ENCODE measurements around the gene KCNJ5. TPM values are rescaled to one million over a fixed set of nuclear protein-coding genes. Genes with fewer than 3 reads are reported as not detected.

KCNJ5 gene
- polyA plus RNA-seq, 1 donor (not counting 4 experiments of a cell fraction or from before 2014, with no cell fraction given): 0.59 TPM

DNA sequence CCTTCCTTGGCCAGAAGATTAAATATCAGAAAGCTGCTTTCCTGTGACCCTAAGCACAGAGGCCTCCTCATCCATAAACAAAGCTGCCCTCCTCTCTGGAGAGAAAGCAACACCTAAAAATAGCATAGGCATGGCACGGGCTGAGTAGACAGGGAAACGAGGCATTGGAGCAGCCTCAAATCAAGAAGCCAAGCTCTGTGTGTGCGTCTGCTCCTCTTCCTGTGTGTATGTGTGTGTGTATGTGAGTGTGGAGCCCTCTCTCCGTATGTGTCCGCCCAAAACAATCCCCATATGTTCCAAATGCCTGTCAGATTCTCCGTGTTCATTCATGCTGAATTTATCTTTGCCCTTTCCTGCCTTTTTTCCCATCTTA is 24.0 kb downstream of the KCNJ5 start:
- H2AFZ ChIP-seq (ENCODE audit: control insufficient read depth, low read length): peak overlapping the region; percentile 20
- dilution Hi-C loops (cut with MboI; ENCODE audit: extremely low pct_ligation_motif_present, low sequenced_read_pairs): no loop called here
- H3K4me3 ChIP-seq (ENCODE audit: control insufficient read depth in 2 of 3, extremely low read depth in 1 of 3, insufficient read depth in 2 of 3, low read depth in 1 of 3, low read length in 3 of 3): no peak overlapping the region
- FAIRE-seq: no peak
- no peak overlapping the region for H3K27ac ChIP-seq (ENCODE audit: control insufficient read depth, insufficient read depth, low read length)
- no peak overlapping the region for H3K4me2 ChIP-seq (ENCODE audit: control insufficient read depth, extremely low read depth, insufficient read depth, low read depth, low read length)
- TF ChIP-seq, protein P1, sequence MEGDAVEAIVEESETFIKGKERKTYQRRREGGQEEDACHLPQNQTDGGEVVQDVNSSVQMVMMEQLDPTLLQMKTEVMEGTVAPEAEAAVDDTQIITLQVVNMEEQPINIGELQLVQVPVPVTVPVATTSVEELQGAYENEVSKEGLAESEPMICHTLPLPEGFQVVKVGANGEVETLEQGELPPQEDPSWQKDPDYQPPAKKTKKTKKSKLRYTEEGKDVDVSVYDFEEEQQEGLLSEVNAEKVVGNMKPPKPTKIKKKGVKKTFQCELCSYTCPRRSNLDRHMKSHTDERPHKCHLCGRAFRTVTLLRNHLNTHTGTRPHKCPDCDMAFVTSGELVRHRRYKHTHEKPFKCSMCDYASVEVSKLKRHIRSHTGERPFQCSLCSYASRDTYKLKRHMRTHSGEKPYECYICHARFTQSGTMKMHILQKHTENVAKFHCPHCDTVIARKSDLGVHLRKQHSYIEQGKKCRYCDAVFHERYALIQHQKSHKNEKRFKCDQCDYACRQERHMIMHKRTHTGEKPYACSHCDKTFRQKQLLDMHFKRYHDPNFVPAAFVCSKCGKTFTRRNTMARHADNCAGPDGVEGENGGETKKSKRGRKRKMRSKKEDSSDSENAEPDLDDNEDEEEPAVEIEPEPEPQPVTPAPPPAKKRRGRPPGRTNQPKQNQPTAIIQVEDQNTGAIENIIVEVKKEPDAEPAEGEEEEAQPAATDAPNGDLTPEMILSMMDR (optimal IDR thresholded peaks at IDR 0.05 in 1 of 3, IDR thresholded peaks at IDR 0.05 in 1 of 3, conservative IDR thresholded peaks at IDR 0.05 in 1 of 3; ENCODE audit: extremely low read depth in 1 of 3, insufficient read depth in 2 of 3, low read length in 3 of 3): no peak
- no peak for TF ChIP-seq EZH2 (IDR thresholded peaks at IDR 0.05; ENCODE audit: low read length)
- H3K4me1 ChIP-seq (ENCODE audit: control insufficient read depth, extremely low read depth, insufficient read depth, low read length): peaks cover 16% of the 10 kb centered on the region
- no peaks in the 10 kb centered on the region for H3K79me2 ChIP-seq (ENCODE audit: control insufficient read depth, insufficient read depth, low read length)
- H4K20me1 ChIP-seq (ENCODE audit: control insufficient read depth, extremely low read depth, insufficient read depth, low read length): no peaks in the 10 kb centered on the region
- H3K9ac ChIP-seq (ENCODE audit: control insufficient read depth, extremely low read depth, insufficient read depth, low read length): no peak overlapping the region
- no peaks in the 10 kb centered on the region for H3K9me3 ChIP-seq (ENCODE audit: control insufficient read depth, low read depth, low read length)
- H3K27me3 ChIP-seq (ENCODE audit: control insufficient read depth, extremely low read depth, insufficient read depth, low read length): no peaks in the 10 kb centered on the region
- DNase-seq (ENCODE audit: low read depth, low spot score): no peak
- H3K36me3 ChIP-seq (ENCODE audit: control insufficient read depth in 2 of 2, extremely low read depth in 1 of 2, insufficient read depth in 2 of 2, low read length in 2 of 2): no peaks in the 10 kb centered on the region
- H3K9me1 ChIP-seq (ENCODE audit: control insufficient read depth, extremely low read depth, insufficient read depth, low read length): no peaks in the 10 kb centered on the region

DNA sequence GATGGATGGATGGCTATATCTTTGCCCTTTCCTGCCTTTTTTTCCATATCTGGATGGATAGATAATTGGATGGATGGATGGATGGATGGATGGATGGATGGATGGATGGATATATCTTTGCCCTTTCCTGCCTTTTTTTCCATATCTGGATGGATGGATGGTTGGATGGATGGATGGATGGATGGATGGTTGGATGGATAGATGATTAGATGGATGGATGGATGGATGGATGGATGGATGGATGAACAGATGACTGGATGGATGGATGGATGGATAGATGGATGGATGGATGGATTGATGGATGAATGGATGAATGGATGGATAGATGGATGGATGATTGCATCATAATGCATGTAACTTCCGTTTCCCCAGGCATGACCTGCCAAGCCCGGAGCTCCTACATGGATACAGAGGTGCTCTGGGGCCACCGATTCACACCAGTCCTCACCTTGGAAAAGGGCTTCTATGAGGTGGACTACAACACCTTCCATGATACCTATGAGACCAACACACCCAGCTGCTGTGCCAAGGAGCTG is 24.9 kb downstream of the KCNJ5 start:
- FAIRE-seq: no peak
- no peaks in the 10 kb centered on the region for H3K9me3 ChIP-seq (ENCODE audit: control insufficient read depth, low read depth, low read length)
- no peak overlapping the region for H3K27ac ChIP-seq (ENCODE audit: control insufficient read depth, insufficient read depth, low read length)
- H3K79me2 ChIP-seq (ENCODE audit: control insufficient read depth, insufficient read depth, low read length): no peaks in the 10 kb centered on the region
- peaks cover 16% of the 10 kb centered on the region for H3K4me1 ChIP-seq (ENCODE audit: control insufficient read depth, extremely low read depth, insufficient read depth, low read length)
- TF ChIP-seq, protein P1 (optimal IDR thresholded peaks at IDR 0.05 in 1 of 3, IDR thresholded peaks at IDR 0.05 in 1 of 3, conservative IDR thresholded peaks at IDR 0.05 in 1 of 3; ENCODE audit: extremely low read depth in 1 of 3, insufficient read depth in 2 of 3, low read length in 3 of 3): no peak
- TF ChIP-seq EZH2 (IDR thresholded peaks at IDR 0.05; ENCODE audit: low read length): no peak
- H4K20me1 ChIP-seq (ENCODE audit: control insufficient read depth, extremely low read depth, insufficient read depth, low read length): no peaks in the 10 kb centered on the region
- H3K9me1 ChIP-seq (ENCODE audit: control insufficient read depth, extremely low read depth, insufficient read depth, low read length): no peaks in the 10 kb centered on the region
- H3K4me2 ChIP-seq (ENCODE audit: control insufficient read depth, extremely low read depth, insufficient read depth, low read depth, low read length): no peak overlapping the region
- DNase-seq (ENCODE audit: low read depth, low spot score): no peak
- H3K9ac ChIP-seq (ENCODE audit: control insufficient read depth, extremely low read depth, insufficient read depth, low read length): no peak overlapping the region
- no peak overlapping the region for H2AFZ ChIP-seq (ENCODE audit: control insufficient read depth, low read length)
- dilution Hi-C loops (cut with MboI; ENCODE audit: extremely low pct_ligation_motif_present, low sequenced_read_pairs): no loop called here
- H3K36me3 ChIP-seq (ENCODE audit: control insufficient read depth in 2 of 2, extremely low read depth in 1 of 2, insufficient read depth in 2 of 2, low read length in 2 of 2): no peaks in the 10 kb centered on the region
- H3K27me3 ChIP-seq (ENCODE audit: control insufficient read depth, extremely low read depth, insufficient read depth, low read length): no peaks in the 10 kb centered on the region
- no peak overlapping the region for H3K4me3 ChIP-seq (ENCODE audit: control insufficient read depth in 2 of 3, extremely low read depth in 1 of 3, insufficient read depth in 2 of 3, low read depth in 1 of 3, low read length in 3 of 3)
